Sigmoid colon (tissue), 4 donors: ENCODE measurements around the gene TXNL4A.

ENCODE experiments used
- CTCF ChIP-seq, 4 experiments: fragments of 450-650 bp in 3 of 4; fragments of 200-600 bp in 1 of 4; IDR thresholded peaks; one replicate each; pipeline ENCODE4 v1.5.1; 2016 to 2019; ENCODE audit warnings: antibody characterized with exemption in 4 of 4, mild to moderate bottlenecking in 3 of 4, moderate library complexity in 2 of 4
- EP300 ChIP-seq, 4 donors: sonication (generic); formaldehyde crosslinking; IDR thresholded peaks; one replicate each; pipeline ENCODE4 v1.6.1; 2017; ENCODE audit warnings: antibody characterized with exemption in 4 of 4
- POLR2A ChIP-seq, 2 donors: fragments of 450-650 bp; IDR thresholded peaks; one replicate each; pipeline ENCODE4 v1.6.1; 2016; ENCODE audit warnings: antibody characterized with exemption in 2 of 2, mild to moderate bottlenecking in 2 of 2, moderate library complexity in 2 of 2
- POLR2AphosphoS5 ChIP-seq, 4 donors: sonication (generic); formaldehyde crosslinking; IDR thresholded peaks; one replicate each; pipeline ENCODE4 v1.6.1; 2017; ENCODE audit warnings: antibody characterized with exemption in 4 of 4

- TF ChIP-seq CTCF (IDR thresholded peaks at IDR 0.05): no peak
- TF ChIP-seq POLR2A (IDR thresholded peaks at IDR 0.05): no peak
- no peak for TF ChIP-seq POLR2AphosphoS5 (IDR thresholded peaks at IDR 0.05)
- no peak for TF ChIP-seq EP300 (IDR thresholded peaks at IDR 0.05)
Measured at GRCh38 chr18:79933765-79934164, 54.6 kb downstream of the TXNL4A start.
